Glutamatergic neuron (in vitro differentiated cells): ENCODE measurements around the gene HOXA11. TPM values are rescaled to one million over a fixed set of nuclear protein-coding genes. Genes with fewer than 3 reads are reported as not detected.

Experiments
- DNase-seq: peaks from one replicate; pipeline ENCODE4 v3.0.0; 2022
- H3K27ac Mint-ChIP-seq: one replicate; pipeline ENCODE4 v1.8.0; 2020; ENCODE audit warnings: mild to moderate bottlenecking, mixed read lengths, inconsistent platforms; ENCODE audit not compliant: unreplicated experiment
- H3K27me3 Mint-ChIP-seq: one replicate; pipeline ENCODE4 v1.8.0; 2020; ENCODE audit warnings: mild to moderate bottlenecking, moderate library complexity, mixed read lengths, inconsistent platforms; ENCODE audit not compliant: unreplicated experiment
- H3K36me3 Mint-ChIP-seq: one replicate; pipeline ENCODE4 v1.8.0; 2020; ENCODE audit warnings: mild to moderate bottlenecking, mixed read lengths, inconsistent platforms; ENCODE audit not compliant: unreplicated experiment
- H3K4me1 Mint-ChIP-seq: one replicate; pipeline ENCODE4 v1.8.0; 2020; ENCODE audit warnings: mild to moderate bottlenecking, low read depth, mixed read lengths, inconsistent platforms; ENCODE audit not compliant: unreplicated experiment
- H3K4me3 Mint-ChIP-seq: one replicate; pipeline ENCODE4 v1.8.0; 2020; ENCODE audit warnings: mild to moderate bottlenecking, mixed read lengths, inconsistent platforms; ENCODE audit not compliant: unreplicated experiment
- H3K9me3 Mint-ChIP-seq: one replicate; pipeline ENCODE4 v1.8.0; 2020; ENCODE audit warnings: mild to moderate bottlenecking, moderate library complexity, mixed read lengths, inconsistent platforms; ENCODE audit not compliant: unreplicated experiment
- total RNA-seq: library from RNA; stranded (reverse); fragmentation: NEBNext Ultra II Directional; extraction: Animal tissue kit (Norgen Biotek cat#: 25700); gene quantifications from one replicate; pipeline ENCODE4 v1.2.1, GENCODE V29; 2021; ENCODE audit not compliant: unreplicated experiment
- TF ChIP-seq, protein P1 (sequence below): fragments of 200-600 bp; sonication (generic); IDR thresholded peaks from one replicate; pipeline ENCODE4 v1.5.0; 2021; ENCODE audit not compliant: partially characterized antibody, unreplicated experiment

The HOXA11 gene
- total RNA-seq, 1 donor from 2014 or later, result not detected

DNA sequence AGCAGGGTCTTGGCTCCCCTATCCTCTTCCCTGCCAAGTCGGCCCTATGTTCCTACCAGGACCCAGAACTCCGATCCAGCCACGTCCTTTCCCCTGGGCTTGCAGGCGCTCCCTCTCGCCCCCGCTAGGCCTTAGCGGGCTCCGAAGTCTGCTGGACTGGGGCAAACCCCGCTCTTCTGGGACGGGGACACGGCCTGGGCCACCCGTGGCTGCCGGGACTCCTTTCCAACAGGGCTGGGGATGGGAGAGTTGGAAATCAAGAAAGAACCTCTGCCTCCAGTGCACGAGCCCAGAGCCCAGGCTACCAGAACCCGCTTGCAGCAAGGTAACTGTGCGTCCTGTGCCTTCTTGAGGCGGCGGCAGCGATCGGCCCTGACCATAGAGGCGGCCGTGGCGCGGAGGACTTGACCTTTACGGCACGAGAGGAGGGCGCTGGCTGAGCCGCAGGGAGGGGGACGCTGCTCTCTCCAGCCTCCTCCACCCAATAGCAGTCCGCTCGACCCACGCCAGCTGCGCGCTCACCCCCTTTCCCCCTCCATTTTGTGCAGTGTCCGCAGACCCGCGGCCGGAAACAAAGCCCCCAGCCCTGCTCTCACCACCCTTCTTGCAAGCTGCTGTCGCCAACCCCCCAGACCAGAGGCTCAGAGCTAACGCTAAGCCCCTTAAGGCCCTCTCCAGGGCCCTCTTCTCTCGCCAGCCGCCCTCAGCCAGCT is 7.0 kb upstream of the HOXA11 start:
- TF ChIP-seq, protein P1, sequence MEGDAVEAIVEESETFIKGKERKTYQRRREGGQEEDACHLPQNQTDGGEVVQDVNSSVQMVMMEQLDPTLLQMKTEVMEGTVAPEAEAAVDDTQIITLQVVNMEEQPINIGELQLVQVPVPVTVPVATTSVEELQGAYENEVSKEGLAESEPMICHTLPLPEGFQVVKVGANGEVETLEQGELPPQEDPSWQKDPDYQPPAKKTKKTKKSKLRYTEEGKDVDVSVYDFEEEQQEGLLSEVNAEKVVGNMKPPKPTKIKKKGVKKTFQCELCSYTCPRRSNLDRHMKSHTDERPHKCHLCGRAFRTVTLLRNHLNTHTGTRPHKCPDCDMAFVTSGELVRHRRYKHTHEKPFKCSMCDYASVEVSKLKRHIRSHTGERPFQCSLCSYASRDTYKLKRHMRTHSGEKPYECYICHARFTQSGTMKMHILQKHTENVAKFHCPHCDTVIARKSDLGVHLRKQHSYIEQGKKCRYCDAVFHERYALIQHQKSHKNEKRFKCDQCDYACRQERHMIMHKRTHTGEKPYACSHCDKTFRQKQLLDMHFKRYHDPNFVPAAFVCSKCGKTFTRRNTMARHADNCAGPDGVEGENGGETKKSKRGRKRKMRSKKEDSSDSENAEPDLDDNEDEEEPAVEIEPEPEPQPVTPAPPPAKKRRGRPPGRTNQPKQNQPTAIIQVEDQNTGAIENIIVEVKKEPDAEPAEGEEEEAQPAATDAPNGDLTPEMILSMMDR, result no peak
- H3K27ac Mint-ChIP-seq, result no peak overlapping the region
- H3K27me3 Mint-ChIP-seq, result peaks cover 45% of the 10 kb centered on the region
- peaks cover 3% of the 10 kb centered on the region for H3K4me1 Mint-ChIP-seq
- DNase-seq, result peak; percentile 55
- H3K4me3 Mint-ChIP-seq, result peak overlapping the region; percentile 49
- peaks cover 3% of the 10 kb centered on the region for H3K36me3 Mint-ChIP-seq
- H3K9me3 Mint-ChIP-seq, result peaks cover 18% of the 10 kb centered on the region

DNA sequence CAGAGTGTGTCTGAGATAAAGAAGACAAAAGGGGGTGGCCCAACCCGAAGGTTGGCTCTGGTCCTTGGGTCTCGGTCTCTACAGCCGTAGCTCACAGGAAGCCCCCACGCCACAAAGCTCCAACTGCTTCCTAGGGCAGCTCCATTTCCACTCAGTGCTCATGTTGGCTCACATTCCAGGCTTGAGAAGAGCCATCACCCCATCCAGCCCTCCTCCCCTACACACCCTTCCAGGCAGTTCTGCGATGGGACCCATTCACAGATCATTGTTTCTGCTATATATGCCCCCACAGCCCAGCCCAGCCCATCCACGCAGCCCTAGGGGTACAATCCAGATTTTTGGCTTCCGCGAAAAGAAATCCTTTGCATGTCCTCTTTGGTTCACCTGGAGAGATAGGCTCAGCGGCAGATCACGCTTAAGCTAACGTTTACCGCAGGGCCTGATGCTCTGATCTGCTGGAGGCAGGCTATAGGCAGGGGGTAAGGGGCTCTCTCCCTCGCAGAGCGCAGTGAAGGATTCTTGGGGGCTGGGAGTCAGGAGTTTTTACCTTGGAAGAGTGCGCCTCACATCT is 6.2 kb upstream of the HOXA11 start:
- Mint-ChIP-seq H3K27ac (no peak overlapping the region), H3K36me3 (peaks cover 3% of the 10 kb centered on the region), H3K9me3 (peaks cover 18% of the 10 kb centered on the region), H3K4me1 (peaks cover 3% of the 10 kb centered on the region), H3K27me3 (peaks cover 49% of the 10 kb centered on the region), H3K4me3 (no peak overlapping the region)
- DNase-seq, result peak; percentile 9
- TF ChIP-seq, protein P1, result no peak

DNA sequence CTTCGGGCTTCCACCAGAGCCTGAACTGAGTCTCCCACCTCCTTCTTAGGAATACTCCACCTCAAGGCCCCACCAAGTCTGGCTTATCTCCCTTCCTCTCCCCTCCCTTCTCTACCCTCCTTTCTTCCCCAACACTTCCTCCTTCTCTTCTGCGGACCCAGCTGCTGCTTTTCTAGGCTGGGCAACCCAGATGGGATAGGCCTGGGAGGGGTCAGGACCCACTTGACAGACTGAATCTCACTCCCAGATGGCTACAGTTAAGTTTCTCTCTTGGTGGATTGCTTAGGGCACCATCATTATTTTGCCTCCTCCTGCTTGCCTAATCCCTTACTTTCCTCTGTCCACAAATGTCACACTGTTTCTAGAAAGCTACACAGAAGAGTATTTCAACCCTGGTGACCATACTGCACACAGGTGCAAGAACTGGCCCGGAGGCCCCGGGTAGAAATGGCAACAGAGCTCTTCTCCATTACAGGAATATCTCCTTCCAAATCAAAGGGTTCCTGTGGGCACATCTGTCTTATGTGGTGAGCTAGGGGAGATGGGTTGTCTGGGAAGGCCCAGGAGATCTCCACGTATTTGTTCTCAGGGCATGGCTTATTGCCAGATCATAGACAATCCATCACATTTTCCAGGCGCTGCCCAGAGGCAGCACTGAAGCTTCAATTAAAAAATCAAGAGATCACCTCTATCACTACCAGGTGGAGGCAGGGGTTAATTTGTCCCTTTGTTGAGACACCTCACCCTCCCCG is 5.1 kb upstream of the HOXA11 start:
- DNase-seq, result peak; percentile 4

DNA sequence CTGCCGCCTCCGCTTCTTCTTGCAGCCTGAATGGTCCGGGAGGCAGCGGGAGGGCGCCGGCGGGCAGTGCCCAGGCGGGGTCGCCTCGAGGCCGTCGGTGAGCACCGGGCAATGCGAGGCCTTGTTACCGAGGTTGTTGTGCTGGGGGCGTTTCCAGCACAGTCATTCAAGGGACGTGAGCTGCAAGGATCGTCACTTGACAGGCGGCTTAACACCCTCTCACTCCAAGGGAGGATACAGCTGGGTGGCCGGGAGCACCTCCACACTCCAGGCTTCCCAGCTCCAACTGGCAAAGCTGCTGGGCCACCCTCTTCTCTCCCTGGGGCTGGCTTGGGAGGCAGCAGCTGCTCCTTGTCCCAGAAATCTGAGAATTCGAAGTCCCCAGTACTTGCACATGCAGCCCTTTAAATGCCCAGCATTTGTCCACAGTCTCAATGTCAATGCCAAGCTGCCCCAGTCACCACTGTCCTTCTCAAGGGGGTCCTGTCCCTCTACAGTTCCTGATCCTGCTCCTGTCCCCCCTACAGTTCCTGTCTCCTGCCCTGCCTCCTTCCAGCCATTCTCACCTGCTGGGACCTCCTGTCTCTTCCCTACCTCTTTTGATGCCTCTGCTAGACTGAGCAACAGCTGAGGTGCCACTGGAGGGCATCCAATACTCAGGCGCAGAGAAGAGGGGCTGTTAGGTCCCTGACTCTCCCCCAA is 4.4 kb upstream of the HOXA11 start:
- no peak overlapping the region for H3K27ac Mint-ChIP-seq
- no peak overlapping the region for H3K4me3 Mint-ChIP-seq
- peaks cover 3% of the 10 kb centered on the region for H3K4me1 Mint-ChIP-seq
- H3K9me3 Mint-ChIP-seq, result peaks cover 21% of the 10 kb centered on the region
- peaks cover 58% of the 10 kb centered on the region for H3K27me3 Mint-ChIP-seq
- peaks cover 3% of the 10 kb centered on the region for H3K36me3 Mint-ChIP-seq
- DNase-seq, result peak; percentile 21
- TF ChIP-seq, protein P1, result no peak

More for the DNA sequence above, 5.1 kb upstream of the HOXA11 start:
- Mint-ChIP-seq H3K9me3 (peaks cover 20% of the 10 kb centered on the region), H3K36me3 (peaks cover 3% of the 10 kb centered on the region), H3K4me3 (no peak overlapping the region), H3K27me3 (peaks cover 58% of the 10 kb centered on the region), H3K4me1 (peaks cover 3% of the 10 kb centered on the region), H3K27ac (no peak overlapping the region)
- TF ChIP-seq, protein P1, result no peak
